Measurements from ENCODE around the gene IL6.

DNA sequence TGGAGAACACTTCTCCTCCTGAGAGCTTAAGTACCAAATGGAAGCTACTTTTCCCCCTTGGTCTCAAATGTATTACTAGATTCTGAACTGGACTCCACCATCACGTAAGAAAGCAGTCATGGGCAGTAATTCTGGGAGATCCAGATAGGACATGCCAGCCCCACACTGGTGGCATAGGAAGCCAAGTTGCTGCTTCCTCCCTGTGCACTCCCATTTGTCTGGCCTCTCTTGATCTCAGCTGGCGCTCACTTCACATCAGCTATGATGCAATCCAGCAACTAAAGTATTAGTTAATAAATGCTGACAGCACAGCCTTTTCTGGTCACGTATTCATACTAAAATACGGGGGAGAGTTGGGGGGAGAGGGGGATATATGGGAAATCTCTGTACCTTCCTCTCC is 3.4 kb upstream of the IL6 start:
- no peak for TF ChIP-seq SIN3A (conservative IDR thresholded peaks at IDR 0.05 in 1 of 2, IDR thresholded peaks at IDR 0.05 in 1 of 2; ENCODE audit: low read depth in 1 of 2, low read length in 2 of 2)
- TF ChIP-seq BCL11A (IDR thresholded peaks at IDR 0.05; ENCODE audit: low read depth in 2 of 2, low read length in 2 of 2): no peak
- TF ChIP-seq, protein P1, sequence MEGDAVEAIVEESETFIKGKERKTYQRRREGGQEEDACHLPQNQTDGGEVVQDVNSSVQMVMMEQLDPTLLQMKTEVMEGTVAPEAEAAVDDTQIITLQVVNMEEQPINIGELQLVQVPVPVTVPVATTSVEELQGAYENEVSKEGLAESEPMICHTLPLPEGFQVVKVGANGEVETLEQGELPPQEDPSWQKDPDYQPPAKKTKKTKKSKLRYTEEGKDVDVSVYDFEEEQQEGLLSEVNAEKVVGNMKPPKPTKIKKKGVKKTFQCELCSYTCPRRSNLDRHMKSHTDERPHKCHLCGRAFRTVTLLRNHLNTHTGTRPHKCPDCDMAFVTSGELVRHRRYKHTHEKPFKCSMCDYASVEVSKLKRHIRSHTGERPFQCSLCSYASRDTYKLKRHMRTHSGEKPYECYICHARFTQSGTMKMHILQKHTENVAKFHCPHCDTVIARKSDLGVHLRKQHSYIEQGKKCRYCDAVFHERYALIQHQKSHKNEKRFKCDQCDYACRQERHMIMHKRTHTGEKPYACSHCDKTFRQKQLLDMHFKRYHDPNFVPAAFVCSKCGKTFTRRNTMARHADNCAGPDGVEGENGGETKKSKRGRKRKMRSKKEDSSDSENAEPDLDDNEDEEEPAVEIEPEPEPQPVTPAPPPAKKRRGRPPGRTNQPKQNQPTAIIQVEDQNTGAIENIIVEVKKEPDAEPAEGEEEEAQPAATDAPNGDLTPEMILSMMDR (IDR thresholded peaks at IDR 0.05; ENCODE audit: control extremely low read depth in 1 of 3, insufficient read depth in 1 of 3, low read depth in 1 of 3, low read length in 3 of 3): no peak
- no peak for TF ChIP-seq EP300 (IDR thresholded peaks at IDR 0.05; ENCODE audit: borderline replicate concordance in 1 of 2, low read depth in 2 of 2, low read length in 2 of 2)
- no peak for TF ChIP-seq KDM5A (IDR thresholded peaks at IDR 0.05; ENCODE audit: low read length)
- TF ChIP-seq SRF (IDR thresholded peaks at IDR 0.05; ENCODE audit: low read depth, low read length): no peak
